Measurements from ENCODE around the gene PACS1.

The PACS1 gene

DNA sequence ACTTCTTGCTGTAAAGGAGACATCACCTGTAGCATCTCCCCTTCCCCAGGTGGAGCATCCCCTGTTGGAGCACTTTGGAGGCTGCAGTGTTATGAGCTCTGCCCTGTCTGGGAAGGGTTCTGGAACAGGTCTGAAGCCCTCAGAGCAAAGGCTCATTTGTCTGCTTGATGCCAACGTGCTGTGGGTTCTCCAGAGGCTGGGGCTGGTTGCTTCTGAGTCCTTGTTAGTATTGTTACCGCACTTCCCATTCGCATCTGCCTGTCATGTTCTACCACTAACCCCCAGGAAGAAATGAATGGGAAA lies 73.1 kb downstream of the PACS1 start:
- DNase-seq (ENCODE audit: low read depth) = no peak

DNA sequence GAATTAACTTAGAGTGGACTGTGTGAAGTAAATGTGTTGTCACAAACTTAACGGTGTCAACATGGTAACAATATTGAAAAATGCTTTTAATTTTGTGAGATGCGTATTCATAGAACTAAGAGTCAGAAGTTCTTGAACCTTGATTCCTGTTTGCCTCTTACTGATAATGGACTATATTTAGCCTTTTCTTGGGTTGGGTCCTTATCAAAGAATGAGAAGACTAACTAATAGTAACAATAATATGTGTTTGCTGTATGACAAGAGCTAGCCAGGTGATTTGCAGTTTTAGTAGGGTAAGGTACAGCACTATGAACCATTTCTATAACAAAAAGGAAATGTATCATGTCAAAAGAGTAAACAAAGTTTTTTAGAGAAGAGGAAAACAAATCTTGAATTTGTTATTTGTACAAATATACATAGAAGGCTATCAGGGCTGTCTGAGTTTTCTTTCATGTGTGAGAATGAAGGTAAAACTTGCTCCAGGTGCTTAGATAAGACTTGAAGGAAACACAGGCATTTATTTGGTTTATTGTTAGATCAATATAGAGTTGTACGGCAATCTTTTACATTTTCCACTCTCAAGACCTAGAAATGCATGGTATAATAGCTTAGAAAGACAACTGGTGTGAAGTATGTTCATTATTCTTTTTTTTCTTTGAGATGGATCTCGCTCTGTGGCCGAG lies 74.1 kb downstream of the PACS1 start:
- no peak for DNase-seq (ENCODE audit: low read depth)

DNA sequence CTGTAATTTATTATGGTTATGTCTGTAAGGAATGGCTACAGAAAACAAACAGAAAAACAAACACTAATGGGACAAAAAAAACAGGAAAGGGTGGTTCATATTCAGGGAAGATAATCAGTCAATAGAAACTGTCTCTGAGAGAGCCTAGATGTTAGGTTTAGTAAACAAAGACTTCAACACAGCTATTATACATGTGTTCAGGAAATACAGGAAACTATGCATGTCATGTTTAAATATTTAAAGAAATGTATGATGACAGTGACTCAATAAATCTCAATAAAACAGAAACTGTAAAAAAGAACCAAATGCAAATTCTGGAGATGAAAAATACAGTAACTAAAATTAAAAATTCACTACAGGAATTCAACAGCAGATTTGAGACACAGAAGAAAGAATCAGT lies 76.0 kb downstream of the PACS1 start:
- DNase-seq (ENCODE audit: low read depth) = no peak

- DNase-seq (ENCODE audit: low read depth) = no peak
Observed at GRCh38 chr11:66146940-66147339, 76.9 kb downstream of the PACS1 start.

DNA sequence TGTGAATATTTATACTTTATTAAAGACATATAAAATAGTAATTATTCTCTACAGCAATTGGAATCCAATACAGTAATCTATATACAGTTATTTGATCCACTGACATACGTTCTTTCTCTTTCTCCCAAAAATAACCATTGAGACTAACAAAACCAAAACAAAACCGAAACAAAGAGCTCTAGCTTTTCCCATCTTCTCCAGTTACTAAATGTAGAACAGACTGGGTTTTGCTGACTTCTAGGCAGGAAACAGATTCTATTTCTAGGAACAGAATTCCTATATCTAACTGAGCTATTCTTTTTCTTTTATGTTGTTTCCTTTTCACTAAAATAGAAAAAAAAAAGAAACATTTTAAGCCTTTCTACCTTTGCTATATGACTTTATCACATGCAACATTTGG lies 80.1 kb downstream of the PACS1 start:
- no peak for DNase-seq (ENCODE audit: low read depth)

DNA sequence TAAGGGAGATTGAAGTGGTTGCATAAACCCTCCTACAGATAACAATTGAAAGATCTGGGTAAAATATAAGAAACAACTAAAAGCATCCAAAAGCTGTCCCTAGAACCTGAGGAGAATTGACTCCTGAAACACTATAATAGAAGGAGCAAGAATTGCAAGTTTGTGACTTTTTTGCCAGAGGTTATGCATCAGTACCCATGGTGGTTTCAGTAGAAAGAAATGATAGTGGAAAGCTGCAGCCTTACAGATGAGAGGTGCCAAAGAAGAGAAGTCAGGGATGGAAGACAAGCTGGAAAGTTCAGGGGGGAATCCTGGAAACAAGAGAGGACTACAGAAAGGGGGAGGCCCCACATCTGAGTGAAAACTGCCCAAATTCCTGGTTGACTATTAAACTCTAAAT lies 80.7 kb downstream of the PACS1 start:
- no peak for DNase-seq (ENCODE audit: low read depth)

DNA sequence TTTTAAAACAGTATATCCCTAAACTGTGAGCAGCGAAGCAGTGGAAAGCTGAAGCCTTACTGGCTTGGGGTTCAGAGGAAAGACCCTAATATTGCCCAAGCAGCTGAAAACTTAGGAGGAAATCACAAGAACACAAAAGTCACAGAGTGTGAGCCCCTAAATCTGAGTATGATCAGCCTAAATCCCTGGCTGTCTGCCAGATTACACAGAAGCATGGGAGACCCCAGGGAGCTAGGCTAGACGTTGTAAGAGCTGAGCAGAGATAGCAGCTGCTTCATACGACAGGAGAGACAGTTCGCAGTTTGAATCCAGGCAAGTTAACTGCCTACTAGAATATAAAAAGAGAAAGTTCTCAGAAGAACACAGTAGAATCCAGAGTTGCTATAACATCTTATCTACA lies 81.2 kb downstream of the PACS1 start:
- no peak for DNase-seq (ENCODE audit: low read depth)

DNA sequence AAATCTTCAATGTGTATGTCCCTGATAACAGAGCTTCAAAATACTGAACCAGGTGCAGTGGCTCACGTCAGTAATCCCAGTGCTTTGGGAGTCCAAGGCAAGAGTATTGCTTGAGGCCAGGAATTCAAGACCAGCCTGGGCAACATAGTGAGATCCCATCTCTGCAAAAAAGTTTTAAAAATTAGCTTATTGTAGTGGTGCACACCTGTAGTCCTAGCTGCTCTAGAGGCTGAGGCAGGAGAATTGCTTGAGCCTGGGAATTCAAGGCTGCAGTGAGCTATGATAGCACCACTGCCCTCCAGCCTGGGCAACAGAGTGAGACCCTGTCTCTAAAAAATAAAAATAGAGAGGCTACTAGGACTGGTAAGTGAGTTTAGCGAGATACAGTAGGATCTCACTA lies 84.0 kb downstream of the PACS1 start:
- no peak for DNase-seq (ENCODE audit: low read depth)

DNA sequence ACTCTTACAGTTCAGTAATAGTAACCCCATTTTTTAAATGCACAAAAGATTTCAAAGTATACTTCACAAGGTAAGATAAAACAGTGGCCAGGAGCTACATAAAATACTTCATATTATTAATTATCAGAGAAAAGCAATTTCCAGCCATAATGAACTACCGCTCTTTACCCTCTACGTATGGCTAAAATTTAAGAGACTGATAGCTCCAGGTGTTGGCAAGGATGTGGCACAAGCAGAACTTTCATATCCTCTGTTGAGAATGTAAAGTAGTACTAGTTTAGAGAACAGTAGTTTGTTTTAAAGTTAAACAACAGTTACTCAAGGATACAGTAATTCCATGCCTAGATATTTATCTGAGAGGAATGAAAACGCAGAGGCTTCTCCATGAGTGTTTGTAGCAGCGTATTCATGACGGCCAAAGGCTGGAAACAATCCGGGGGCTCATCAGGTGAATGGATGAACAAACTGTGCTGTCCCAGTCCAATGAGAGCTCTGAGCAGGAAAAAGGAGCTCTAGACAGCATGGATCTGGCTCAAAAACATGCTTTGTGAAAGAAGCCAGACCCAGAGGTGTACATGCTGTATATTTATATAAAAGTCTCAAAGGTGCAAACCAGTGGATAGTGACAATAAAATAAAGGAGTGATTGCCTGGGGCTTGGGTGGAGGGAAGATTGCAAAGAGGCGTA lies 85.5 kb downstream of the PACS1 start:
- DNase-seq (ENCODE audit: low read depth) = no peak

DNA sequence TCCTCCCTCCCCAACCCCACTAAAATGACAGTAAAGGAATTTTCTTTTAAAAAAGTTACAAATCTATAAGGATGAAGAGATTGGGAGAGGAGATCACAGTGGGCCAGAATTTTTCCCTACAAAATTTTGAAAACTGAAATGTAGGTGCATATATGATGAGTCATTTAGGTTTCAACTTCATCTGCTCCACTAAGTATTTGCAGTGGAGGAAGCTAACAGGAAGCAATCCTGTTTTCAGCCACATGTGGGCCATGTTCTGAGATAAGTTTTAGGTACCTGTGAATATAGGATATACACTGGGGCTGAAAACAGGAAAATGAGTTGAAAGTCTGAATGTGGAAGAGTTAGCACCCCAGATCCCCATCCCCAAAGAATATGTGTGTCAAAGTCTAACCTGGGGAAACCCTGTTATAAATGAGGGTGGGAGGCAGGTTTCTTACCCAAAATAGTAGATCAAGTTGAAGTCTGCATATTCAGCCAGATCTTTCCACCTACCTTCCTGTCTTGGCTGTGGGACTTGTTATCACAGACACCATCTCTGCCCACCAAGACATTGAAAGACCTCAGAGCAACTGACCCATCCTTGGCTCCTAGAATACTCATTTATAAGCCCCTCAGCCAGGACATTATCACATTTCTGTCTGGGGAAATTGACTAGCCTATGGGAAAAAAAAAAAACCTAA lies 87.3 kb downstream of the PACS1 start:
- DNase-seq (ENCODE audit: low read depth) = no peak

DNA sequence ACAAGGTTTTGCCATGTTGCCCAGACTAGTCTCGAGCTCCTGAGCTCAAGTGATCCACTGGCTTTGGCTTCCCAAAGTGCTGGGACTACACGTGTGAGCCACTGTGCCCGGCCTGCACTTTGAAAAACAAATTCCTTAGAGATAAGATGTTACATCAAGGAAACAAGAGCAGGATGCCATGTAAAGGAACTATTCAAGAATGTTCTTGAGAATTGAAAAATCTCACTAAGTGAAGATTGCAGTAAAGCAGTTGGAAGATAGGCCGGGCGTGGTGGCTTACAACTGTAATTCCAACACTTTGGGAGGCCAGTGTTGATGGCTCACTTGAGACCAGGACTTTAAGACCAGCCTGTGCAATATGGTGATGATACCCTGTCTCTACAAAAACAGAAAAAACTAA lies 88.1 kb downstream of the PACS1 start:
- DNase-seq (ENCODE audit: low read depth) = no peak

GRCh38 chr11:66159324-66159984 lies 89.4 kb downstream of the PACS1 start:
- no peak for DNase-seq (ENCODE audit: low read depth)

DNA sequence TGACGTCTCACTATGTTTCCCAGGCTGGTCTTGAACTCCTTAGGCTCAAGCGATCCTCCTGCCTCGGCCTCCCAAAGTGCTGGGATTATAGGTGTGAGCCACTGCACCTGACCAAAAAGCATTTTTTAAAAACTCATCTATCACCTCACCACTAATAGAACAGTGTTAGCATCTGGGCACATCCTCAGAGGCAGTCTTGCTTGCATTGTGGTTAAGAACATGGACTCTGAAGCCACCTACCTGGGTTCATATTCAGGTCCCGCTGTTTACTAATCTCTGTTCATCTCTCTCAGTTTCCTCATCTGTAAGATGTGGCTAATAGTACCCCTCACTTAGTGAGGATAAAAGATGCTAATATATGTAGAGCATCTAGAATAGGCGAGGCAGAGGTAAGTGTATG lies 90.6 kb downstream of the PACS1 start:
- DNase-seq (ENCODE audit: low read depth) = no peak

DNA sequence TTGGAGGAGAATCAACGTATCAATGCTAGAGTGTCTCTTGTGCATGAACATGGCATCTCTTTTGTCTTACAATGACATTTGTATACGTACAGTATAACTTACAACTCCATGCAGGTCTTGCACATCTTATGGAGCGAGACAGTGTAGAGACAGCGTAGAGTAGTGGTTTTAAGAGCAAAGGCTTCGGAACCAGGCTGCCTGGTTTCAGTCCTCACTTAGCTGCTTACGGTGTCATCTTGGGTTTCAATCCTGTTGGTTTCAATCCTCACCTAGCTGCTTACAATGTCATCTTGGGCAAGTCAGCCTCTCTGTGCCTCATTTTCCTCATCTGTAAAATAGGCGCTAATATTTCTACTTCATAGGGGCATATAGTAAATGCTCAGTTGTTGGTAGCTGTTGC lies 98.2 kb downstream of the PACS1 start:
- DNase-seq (ENCODE audit: low read depth) = no peak

DNA sequence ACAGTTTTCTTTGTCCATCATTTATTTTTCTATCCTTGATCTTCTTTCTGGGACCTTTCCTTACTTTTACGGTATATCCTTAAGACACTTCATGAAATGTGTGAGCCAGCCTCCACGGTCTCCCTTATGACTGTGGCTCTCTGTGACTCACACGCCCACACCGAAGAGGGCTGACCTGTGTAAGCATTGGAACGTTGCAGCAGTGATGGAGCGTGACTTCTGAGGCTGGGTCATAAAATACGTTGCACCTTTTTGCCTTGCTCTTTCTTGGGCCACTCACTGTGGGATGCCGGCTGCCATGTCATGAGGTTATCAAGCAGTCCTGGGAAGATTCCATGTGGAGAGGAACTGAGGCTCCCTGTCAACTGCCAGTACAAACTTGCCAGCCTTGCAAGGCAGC lies 102.1 kb downstream of the PACS1 start:
- no peak for DNase-seq (ENCODE audit: low read depth)

GRCh38 chr11:66176650-66177049 lies 106.6 kb downstream of the PACS1 start:
- no peak for DNase-seq (ENCODE audit: low read depth)

- no peak for DNase-seq (ENCODE audit: low read depth)
Observed at GRCh38 chr11:66178183-66178582, 108.1 kb downstream of the PACS1 start.

DNA sequence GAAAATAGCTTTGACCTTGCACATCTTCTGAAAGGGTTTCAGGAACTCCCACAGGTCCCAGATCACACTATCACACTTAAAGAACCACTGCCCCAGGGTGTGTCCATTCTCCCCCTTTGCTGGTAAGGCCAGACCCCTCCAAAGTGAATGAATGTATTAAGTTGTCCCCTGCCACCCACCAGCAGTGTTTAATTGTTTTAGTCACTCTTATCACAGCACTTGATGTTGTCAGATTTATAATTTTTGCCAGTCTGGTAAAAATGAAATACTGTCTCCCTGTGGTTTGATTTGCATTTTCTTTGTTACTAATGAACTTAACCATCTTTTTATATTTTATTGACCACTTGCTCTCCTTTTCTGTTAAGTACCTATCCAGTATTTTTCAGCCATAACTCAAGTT lies 108.8 kb downstream of the PACS1 start:
- DNase-seq (ENCODE audit: low read depth) = no peak

GRCh38 chr11:66181632-66182315 lies 111.7 kb downstream of the PACS1 start:
- no peak for DNase-seq (ENCODE audit: low read depth)

- no peak for DNase-seq (ENCODE audit: low read depth)
Observed at GRCh38 chr11:66183494-66184048, 113.5 kb downstream of the PACS1 start.

DNA sequence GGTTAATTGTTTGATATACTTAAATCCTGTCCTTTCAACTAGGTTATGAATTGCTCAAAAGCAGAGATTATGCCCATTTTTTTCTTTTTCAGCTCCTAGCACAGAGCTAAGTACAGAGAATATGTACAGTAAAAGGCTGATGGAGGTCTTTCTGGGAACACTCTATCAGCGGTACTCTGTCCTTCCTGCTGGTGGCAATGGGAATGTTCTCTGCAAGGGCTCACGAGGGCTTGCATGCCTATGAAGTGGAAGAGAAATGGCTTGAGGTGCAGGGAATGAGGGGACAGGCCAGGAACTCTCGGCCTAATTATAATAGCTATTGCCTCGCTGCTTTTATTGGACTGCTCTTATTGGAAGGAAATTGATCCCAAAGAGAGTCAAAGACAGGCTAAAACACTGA lies 114.7 kb downstream of the PACS1 start:
- DNase-seq (ENCODE audit: low read depth) = no peak

DNA sequence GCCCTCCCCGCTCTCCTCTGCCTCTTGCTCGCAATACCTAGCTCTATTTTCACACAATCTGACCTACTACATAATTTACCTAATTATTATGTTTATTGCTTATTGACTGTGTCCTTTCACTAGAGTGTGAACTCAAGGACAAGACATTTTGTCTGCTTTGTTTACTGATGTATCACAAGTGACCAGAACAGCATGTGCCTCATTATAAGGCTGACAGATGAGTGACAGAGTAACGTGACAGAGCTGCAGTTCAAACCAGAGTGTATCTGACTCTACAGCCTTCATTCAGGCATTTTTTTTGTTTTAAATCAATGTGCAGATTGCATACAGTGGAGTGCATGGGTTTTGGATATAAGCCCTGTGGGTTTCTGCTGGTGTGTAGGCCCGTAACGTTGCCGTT lies 116.4 kb downstream of the PACS1 start:
- DNase-seq (ENCODE audit: low read depth) = no peak

Data from stromal cell of bone marrow (primary cell).